Mucosa of rectum (tissue), 2 donors: Measurements from ENCODE around the gene LELP1.

Source experiments
- H3K27ac ChIP-seq, 2 donors: one replicate each; pipeline ENCODE4 v1.7.0; 2013; ENCODE audit warnings: inconsistent platforms in 2 of 2, low read depth in 2 of 2, low read length in 2 of 2
- H3K27me3 ChIP-seq, 2 donors: one replicate each; pipeline ENCODE4 v1.7.0; 2013; ENCODE audit warnings: low read length in 2 of 2; ENCODE audit not compliant: control insufficient read depth in 2 of 2, insufficient read depth in 2 of 2
- H3K36me3 ChIP-seq, 2 donors: one replicate each; pipeline ENCODE4 v1.7.0; 2013; ENCODE audit warnings: low read length in 2 of 2; ENCODE audit not compliant: control insufficient read depth in 2 of 2, insufficient read depth in 2 of 2
- H3K4me1 ChIP-seq, 2 donors: one replicate each; pipeline ENCODE4 v1.7.0; 2013; ENCODE audit warnings: low read length in 2 of 2, mild to moderate bottlenecking in 1 of 2; ENCODE audit not compliant: control insufficient read depth in 2 of 2, insufficient read depth in 2 of 2
- H3K4me3 ChIP-seq, 2 donors: one replicate each; pipeline ENCODE4 v1.7.0; 2013; ENCODE audit warnings: low read length in 2 of 2
- H3K9ac ChIP-seq, 2 donors: one replicate each; pipeline ENCODE4 v1.7.0; 2013; ENCODE audit warnings: low read length in 2 of 2, low read depth in 1 of 2, mild to moderate bottlenecking in 1 of 2
- H3K9me3 ChIP-seq, 2 donors: one replicate each; pipeline ENCODE4 v1.7.0; 2013; ENCODE audit warnings: low read length in 2 of 2; ENCODE audit not compliant: control insufficient read depth in 2 of 2
- donor health status: healthy.
- donor health status: Normal muscosa, but diverticular disease.

Gene LELP1

GRCh38 chr1:153246018-153246417 lies 42.8 kb downstream of the LELP1 start:
- Histone ChIP-seq H3K27me3 (peaks cover 2 to 3% of the 10 kb centered on the region in 2 donors), H3K9ac (no peak overlapping the region), H3K27ac (no peak overlapping the region), H3K9me3 (no peaks in the 10 kb centered on the region), H3K4me3 (no peak overlapping the region), H3K4me1 (no peaks in the 10 kb centered on the region), H3K36me3 (no peaks in the 10 kb centered on the region)

- H3K4me3 ChIP-seq, result no peak overlapping the region
- H3K36me3 ChIP-seq, result no peaks in the 10 kb centered on the region
- peaks cover 2 to 3% of the 10 kb centered on the region in 2 donors for H3K27me3 ChIP-seq
- H3K9me3 ChIP-seq, result no peaks in the 10 kb centered on the region
- no peak overlapping the region for H3K27ac ChIP-seq
- H3K9ac ChIP-seq, result no peak overlapping the region
- no peaks in the 10 kb centered on the region for H3K4me1 ChIP-seq
These were observed 43.6 kb downstream of the LELP1 start for GRCh38 chr1:153246825-153247224.

- no peaks in the 10 kb centered on the region for H3K9me3 ChIP-seq
- H3K4me3 ChIP-seq, result no peak overlapping the region
- H3K27me3 ChIP-seq, result peaks cover 2 to 3% of the 10 kb centered on the region in 2 donors
- H3K27ac ChIP-seq, result no peak overlapping the region
- no peak overlapping the region for H3K9ac ChIP-seq
- H3K4me1 ChIP-seq, result no peaks in the 10 kb centered on the region
- H3K36me3 ChIP-seq, result no peaks in the 10 kb centered on the region
These were observed 45.1 kb downstream of the LELP1 start for GRCh38 chr1:153248176-153248879.

GRCh38 chr1:153250166-153250565 lies 46.9 kb downstream of the LELP1 start:
- H3K9ac ChIP-seq, result no peak overlapping the region
- H3K4me1 ChIP-seq, result no peaks in the 10 kb centered on the region
- H3K27me3 ChIP-seq, result peaks cover 2 to 3% of the 10 kb centered on the region in 2 donors
- H3K9me3 ChIP-seq, result no peaks in the 10 kb centered on the region
- no peak overlapping the region for H3K4me3 ChIP-seq
- H3K36me3 ChIP-seq, result no peaks in the 10 kb centered on the region
- no peak overlapping the region for H3K27ac ChIP-seq

GRCh38 chr1:153251087-153251486 lies 47.9 kb downstream of the LELP1 start:
- no peaks in the 10 kb centered on the region for H3K36me3 ChIP-seq
- no peak overlapping the region for H3K27ac ChIP-seq
- H3K9me3 ChIP-seq, result no peaks in the 10 kb centered on the region
- no peak overlapping the region for H3K4me3 ChIP-seq
- peaks cover 0 to 3% of the 10 kb centered on the region in 2 donors for H3K27me3 ChIP-seq
- H3K4me1 ChIP-seq, result no peaks in the 10 kb centered on the region
- no peak overlapping the region for H3K9ac ChIP-seq

- peaks cover 0 to 3% of the 10 kb centered on the region in 2 donors for H3K27me3 ChIP-seq
- no peak overlapping the region for H3K9ac ChIP-seq
These were observed 48.3 kb downstream of the LELP1 start for GRCh38 chr1:153251562-153251961.

GRCh38 chr1:153251988-153252387 lies 48.8 kb downstream of the LELP1 start:
- no peaks in the 10 kb centered on the region for H3K4me1 ChIP-seq
- H3K27ac ChIP-seq, result no peak overlapping the region
- no peaks in the 10 kb centered on the region for H3K36me3 ChIP-seq
- H3K4me3 ChIP-seq, result no peak overlapping the region
- H3K9ac ChIP-seq, result no peak overlapping the region
- no peaks in the 10 kb centered on the region for H3K9me3 ChIP-seq
- peaks cover 0 to 3% of the 10 kb centered on the region in 2 donors for H3K27me3 ChIP-seq

More at GRCh38 chr1:153251562-153251961, 48.3 kb downstream of the LELP1 start:
- no peaks in the 10 kb centered on the region for H3K9me3 ChIP-seq
- H3K36me3 ChIP-seq, result no peaks in the 10 kb centered on the region
- H3K4me1 ChIP-seq, result no peaks in the 10 kb centered on the region
- H3K27ac ChIP-seq, result no peak overlapping the region
- H3K4me3 ChIP-seq, result no peak overlapping the region

GRCh38 chr1:153253076-153253475 lies 49.8 kb downstream of the LELP1 start:
- Histone ChIP-seq H3K4me3 (no peak overlapping the region), H3K27ac (no peak overlapping the region), H3K9me3 (no peaks in the 10 kb centered on the region), H3K9ac (no peak overlapping the region), H3K4me1 (no peaks in the 10 kb centered on the region), H3K36me3 (no peaks in the 10 kb centered on the region), H3K27me3 (peaks cover 0 to 3% of the 10 kb centered on the region in 2 donors)

- Histone ChIP-seq H3K27ac (no peak overlapping the region), H3K27me3 (no peaks in the 10 kb centered on the region), H3K9me3 (no peaks in the 10 kb centered on the region), H3K4me1 (no peaks in the 10 kb centered on the region), H3K4me3 (no peak overlapping the region), H3K36me3 (no peaks in the 10 kb centered on the region), H3K9ac (no peak overlapping the region)
These were observed 50.5 kb downstream of the LELP1 start for GRCh38 chr1:153253693-153254092.
